ENCODE data around the gene PRDM16. TPM values are rescaled to one million over a fixed set of nuclear protein-coding genes. Genes with fewer than 3 reads are reported as not detected.

Gene PRDM16
- total RNA-seq, 1 experiment from 2014 or later = 1.6 TPM

DNA sequence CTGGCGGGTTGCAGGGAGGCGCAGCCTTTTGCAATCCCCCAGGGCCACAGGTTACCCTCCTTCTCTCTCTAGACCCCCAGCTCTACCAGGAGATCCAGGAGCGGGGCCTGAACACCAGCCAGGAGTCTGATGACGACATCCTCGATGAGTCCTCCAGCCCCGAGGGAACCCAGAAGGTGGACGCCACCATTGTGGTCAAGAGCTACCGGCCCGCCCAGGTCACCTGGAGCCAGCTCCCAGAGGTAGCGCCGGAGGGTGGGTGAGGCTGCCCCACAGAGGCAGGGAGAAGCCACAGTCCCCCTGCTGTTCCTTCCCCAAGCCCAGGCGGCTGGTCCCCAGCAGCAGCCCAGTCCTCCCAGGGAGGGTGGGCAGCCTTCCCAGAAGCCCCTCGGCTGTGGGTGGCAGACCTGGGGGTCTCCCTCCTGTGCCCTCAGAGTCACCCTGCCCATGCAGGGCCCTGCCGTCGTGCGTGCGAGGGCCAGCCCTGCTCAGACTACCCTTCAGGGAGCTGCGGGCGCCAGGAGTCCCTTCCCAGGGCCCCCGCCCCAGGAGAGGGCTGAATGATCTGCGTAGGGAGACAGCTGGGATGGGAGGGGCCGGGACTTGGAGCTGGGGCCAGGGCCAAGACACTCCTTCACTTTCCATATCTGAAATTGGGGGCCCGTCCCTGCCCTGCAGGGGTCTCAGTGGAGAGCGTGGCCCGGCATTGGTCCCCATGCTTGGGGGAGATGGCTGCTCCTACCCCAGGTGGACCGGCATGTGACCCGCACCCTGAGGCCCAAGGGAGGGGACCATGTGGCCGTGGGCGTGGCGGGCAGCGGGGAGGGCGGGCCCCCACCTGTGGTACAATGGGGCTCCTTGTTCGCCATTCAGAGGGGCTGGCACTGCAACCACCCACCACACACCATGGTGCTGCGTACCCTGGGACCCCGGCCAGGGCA, 398.4 kb downstream of the PRDM16 start (continued):
- TF ChIP-seq AFF4 (CRISPR knock-in tag; IDR thresholded peaks at IDR 0.05; ENCODE audit: borderline replicate concordance) = no peak
- no peak for TF ChIP-seq ZNF396 (CRISPR knock-in tag; IDR thresholded peaks at IDR 0.05; ENCODE audit: borderline replicate concordance)
- TF ChIP-seq, protein P1, sequence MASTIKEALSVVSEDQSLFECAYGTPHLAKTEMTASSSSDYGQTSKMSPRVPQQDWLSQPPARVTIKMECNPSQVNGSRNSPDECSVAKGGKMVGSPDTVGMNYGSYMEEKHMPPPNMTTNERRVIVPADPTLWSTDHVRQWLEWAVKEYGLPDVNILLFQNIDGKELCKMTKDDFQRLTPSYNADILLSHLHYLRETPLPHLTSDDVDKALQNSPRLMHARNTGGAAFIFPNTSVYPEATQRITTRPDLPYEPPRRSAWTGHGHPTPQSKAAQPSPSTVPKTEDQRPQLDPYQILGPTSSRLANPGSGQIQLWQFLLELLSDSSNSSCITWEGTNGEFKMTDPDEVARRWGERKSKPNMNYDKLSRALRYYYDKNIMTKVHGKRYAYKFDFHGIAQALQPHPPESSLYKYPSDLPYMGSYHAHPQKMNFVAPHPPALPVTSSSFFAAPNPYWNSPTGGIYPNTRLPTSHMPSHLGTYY (CRISPR knock-in tag; IDR thresholded peaks at IDR 0.05) = no peak
- TF ChIP-seq CTCF (IDR thresholded peaks at IDR 0.05) = no peak
- no peak for TF ChIP-seq ATF1 (CRISPR knock-in tag; IDR thresholded peaks at IDR 0.05)

GRCh38 chr1:3468236-3469103, 399.5 kb downstream of the PRDM16 start:
- H3K36me3 Mint-ChIP-seq = peaks cover 5% of the 10 kb centered on the region; the same call in 1 of the 2 replicates
- peaks cover 17% of the 10 kb centered on the region for H3K4me1 Mint-ChIP-seq
- no peaks in the 10 kb centered on the region for H3K27me3 Mint-ChIP-seq (ENCODE audit: low read depth)
- ATAC-seq (no peak), DNase-seq (ENCODE audit: low spot score) (peak; percentile 9)
- no peaks in the 10 kb centered on the region for H3K9me3 Mint-ChIP-seq
- ChIA-PET CTCF (interaction anchor here (1.2 to 6.7 kb wide), 3 partner anchors 15 to 97 kb away, joined by 3 to 41 read pairs (median 13); no protein-coding TSS in a partner anchor), POLR2A (no interaction called here)
- no peak overlapping the region for H3K4me3 Mint-ChIP-seq
- H3K27ac Mint-ChIP-seq = no peak overlapping the region
- TF ChIP-seq, protein P2, sequence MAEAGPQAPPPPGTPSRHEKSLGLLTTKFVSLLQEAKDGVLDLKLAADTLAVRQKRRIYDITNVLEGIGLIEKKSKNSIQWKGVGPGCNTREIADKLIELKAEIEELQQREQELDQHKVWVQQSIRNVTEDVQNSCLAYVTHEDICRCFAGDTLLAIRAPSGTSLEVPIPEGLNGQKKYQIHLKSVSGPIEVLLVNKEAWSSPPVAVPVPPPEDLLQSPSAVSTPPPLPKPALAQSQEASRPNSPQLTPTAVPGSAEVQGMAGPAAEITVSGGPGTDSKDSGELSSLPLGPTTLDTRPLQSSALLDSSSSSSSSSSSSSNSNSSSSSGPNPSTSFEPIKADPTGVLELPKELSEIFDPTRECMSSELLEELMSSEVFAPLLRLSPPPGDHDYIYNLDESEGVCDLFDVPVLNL (CRISPR knock-in tag; IDR thresholded peaks at IDR 0.05; ENCODE audit: borderline replicate concordance, low read depth) = no peak
- TF ChIP-seq PREB (CRISPR knock-in tag; IDR thresholded peaks at IDR 0.05; ENCODE audit: borderline replicate concordance) (no peak), STAT6 (CRISPR knock-in tag; conservative IDR thresholded peaks at IDR 0.05; ENCODE audit: low read depth) (no peak), IRF1 (CRISPR knock-in tag; IDR thresholded peaks at IDR 0.05) (no peak), ZNF396 (CRISPR knock-in tag; IDR thresholded peaks at IDR 0.05; ENCODE audit: borderline replicate concordance) (no peak), FOXP1 (CRISPR knock-in tag; IDR thresholded peaks at IDR 0.05; ENCODE audit: borderline replicate concordance) (no peak), SMAD3 (CRISPR knock-in tag; IDR thresholded peaks at IDR 0.05; ENCODE audit: borderline replicate concordance) (no peak), SMAD4 (CRISPR knock-in tag; IDR thresholded peaks at IDR 0.05) (no peak), CBFB (CRISPR knock-in tag; IDR thresholded peaks at IDR 0.05; ENCODE audit: low read depth) (no peak)
- TF ChIP-seq, protein P3, sequence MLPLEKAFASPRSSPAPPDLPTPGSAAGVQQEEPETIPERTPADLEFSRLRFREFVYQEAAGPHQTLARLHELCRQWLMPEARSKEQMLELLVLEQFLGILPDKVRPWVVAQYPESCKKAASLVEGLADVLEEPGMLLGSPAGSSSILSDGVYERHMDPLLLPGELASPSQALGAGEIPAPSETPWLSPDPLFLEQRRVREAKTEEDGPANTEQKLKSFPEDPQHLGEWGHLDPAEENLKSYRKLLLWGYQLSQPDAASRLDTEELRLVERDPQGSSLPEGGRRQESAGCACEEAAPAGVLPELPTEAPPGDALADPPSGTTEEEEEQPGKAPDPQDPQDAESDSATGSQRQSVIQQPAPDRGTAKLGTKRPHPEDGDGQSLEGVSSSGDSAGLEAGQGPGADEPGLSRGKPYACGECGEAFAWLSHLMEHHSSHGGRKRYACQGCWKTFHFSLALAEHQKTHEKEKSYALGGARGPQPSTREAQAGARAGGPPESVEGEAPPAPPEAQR (CRISPR knock-in tag; IDR thresholded peaks at IDR 0.05) = no peak
- TF ChIP-seq, protein P4, sequence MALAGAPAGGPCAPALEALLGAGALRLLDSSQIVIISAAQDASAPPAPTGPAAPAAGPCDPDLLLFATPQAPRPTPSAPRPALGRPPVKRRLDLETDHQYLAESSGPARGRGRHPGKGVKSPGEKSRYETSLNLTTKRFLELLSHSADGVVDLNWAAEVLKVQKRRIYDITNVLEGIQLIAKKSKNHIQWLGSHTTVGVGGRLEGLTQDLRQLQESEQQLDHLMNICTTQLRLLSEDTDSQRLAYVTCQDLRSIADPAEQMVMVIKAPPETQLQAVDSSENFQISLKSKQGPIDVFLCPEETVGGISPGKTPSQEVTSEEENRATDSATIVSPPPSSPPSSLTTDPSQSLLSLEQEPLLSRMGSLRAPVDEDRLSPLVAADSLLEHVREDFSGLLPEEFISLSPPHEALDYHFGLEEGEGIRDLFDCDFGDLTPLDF (CRISPR knock-in tag; IDR thresholded peaks at IDR 0.05) = no peak
